ENCODE measurements around the gene CLIC6. TPM values are rescaled to one million over a fixed set of nuclear protein-coding genes. Genes with fewer than 3 reads are reported as not detected.

Gene CLIC6
- total RNA-seq, 1 experiment from 2014 or later = not detected

GRCh38 chr21:34764715-34765284 lies 96.0 kb downstream of the CLIC6 start:
- no peak for DNase-seq (ENCODE audit: low read depth)

- DNase-seq (ENCODE audit: low read depth) = no peak
Observed at GRCh38 chr21:34765619-34766018, 96.8 kb downstream of the CLIC6 start.

GRCh38 chr21:34766862-34767261 lies 98.1 kb downstream of the CLIC6 start:
- no peak for DNase-seq (ENCODE audit: low read depth)

Other genes starting within 250 kb of the CLIC6 start
- not detected in 2 replicates for gene SMIM34, start 245.0 kb upstream of the CLIC6 start, total RNA-seq (2014; rRNA removed)
- gene KCNE1, start 156.8 kb upstream of the CLIC6 start, total RNA-seq (2014; rRNA removed) = not detected in 2 replicates
- 28.4 and 29.3 TPM in 2 replicates for gene RCAN1, start 53.9 kb upstream of the CLIC6 start, total RNA-seq (2014; rRNA removed)

Measured in LHCN-M2 (cell line).